ACC112 (cell line): ENCODE data around the gene LRRK2.

Source experiments
- H2AFZ ChIP-seq: fragments of 200-600 bp; sonication (generic); one replicate; pipeline ENCODE4 v1.6.0; 2017; ENCODE audit warnings: antibody characterized with exemption, low read length; ENCODE audit not compliant: unreplicated experiment
- H3K27ac ChIP-seq: fragments of 200-600 bp; sonication (generic); 2 replicates; pipeline ENCODE4 v1.5.1; 2014; ENCODE audit warnings: low read depth, mild to moderate bottlenecking, antibody characterized with exemption, low read length, moderate library complexity
- H3K27me3 ChIP-seq: fragments of 200-600 bp; sonication (generic); 2 replicates; pipeline ENCODE4 v1.6.1; 2014; ENCODE audit warnings: mild to moderate bottlenecking, antibody characterized with exemption, low read length, moderate library complexity, mixed read lengths; ENCODE audit not compliant: insufficient read depth
- H3K36me3 ChIP-seq: fragments of 200-600 bp; sonication (generic); 2 replicates; pipeline ENCODE4 v1.6.1; 2016; ENCODE audit warnings: mild to moderate bottlenecking, antibody characterized with exemption, low read length, moderate library complexity, mixed read lengths; ENCODE audit not compliant: insufficient read depth
- H3K4me1 ChIP-seq: fragments of 200-600 bp; sonication (generic); one replicate; pipeline ENCODE4 v1.6.1; 2016; ENCODE audit warnings: low read length, mixed read lengths; ENCODE audit not compliant: insufficient read depth, unreplicated experiment, control insufficient read depth
- H3K4me3 ChIP-seq: fragments of 200-600 bp; sonication (generic); 2 replicates; pipeline ENCODE4 v1.5.1; 2014; ENCODE audit warnings: mild to moderate bottlenecking, low read depth, low read length
- H3K79me2 ChIP-seq: fragments of 200-600 bp; sonication (generic); one replicate; pipeline ENCODE4 v1.6.0; 2016; ENCODE audit warnings: low read length; ENCODE audit not compliant: control insufficient read depth, unreplicated experiment, insufficient read depth

LRRK2 gene

DNA sequence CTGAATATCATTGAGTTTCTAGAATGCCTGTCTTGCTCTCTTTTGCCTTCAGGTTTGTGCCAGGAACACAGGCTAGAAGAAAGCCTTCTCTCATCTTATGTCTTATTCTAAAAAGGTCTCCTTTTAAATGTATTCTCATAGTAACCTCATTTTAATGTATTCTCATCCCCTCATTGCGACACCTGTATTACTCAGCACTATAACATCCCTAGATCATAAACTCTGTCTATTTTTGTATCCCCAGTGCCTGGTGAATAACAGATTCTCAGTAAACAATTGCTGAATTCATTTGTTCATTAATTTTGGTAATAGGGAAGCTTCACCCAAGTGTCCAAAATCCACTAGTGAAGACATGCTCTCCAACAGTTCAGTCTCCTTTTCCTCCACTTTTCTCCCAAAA lies 8.8 kb upstream of the LRRK2 start:
- Histone ChIP-seq H3K27ac (peak overlapping the region; percentile 5; the same call in 1 of the 2 replicates), H3K4me3 (no peak overlapping the region), H3K4me1 (peaks cover 18% of the 10 kb centered on the region), H2AFZ (no peak overlapping the region), H3K27me3 (no peaks in the 10 kb centered on the region), H3K36me3 (no peaks in the 10 kb centered on the region), H3K79me2 (no peaks in the 10 kb centered on the region)

DNA sequence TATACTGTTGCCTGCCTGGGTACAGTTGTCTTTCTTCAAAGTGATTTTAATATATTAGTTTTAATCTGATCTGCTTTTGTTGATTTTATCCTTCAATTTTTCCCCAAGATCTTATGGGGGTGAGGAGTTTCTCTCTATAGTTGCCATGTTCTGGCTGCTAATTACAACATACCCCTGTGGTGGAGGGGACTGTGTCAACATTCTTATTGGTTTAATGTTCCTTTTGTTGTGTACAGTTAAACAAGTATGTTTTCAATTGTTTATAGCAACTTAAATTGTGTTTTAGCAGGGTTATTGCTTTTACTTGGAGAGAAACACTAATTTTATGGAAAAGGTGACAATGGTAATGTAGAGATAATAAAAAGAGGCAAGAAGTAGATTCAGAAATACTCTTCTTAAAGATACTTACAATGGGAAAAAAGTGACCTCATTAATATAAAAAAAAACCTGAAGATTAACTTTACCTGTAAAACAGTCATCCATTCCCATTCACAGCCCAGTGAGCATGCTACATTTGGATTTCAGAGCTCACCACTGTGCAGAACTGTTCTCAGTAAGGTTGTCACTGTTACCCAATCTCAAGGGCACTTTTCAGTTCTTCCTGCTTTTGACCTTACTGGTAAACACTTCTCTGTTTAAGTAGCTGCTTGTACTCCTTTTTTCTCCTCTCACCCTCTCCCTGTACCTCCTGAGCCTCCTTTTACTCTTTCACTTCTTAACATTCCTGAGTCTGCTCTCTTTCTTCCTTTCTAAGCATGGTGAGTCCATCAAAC lies 8.1 kb upstream of the LRRK2 start:
- peaks cover 19% of the 10 kb centered on the region for H3K4me1 ChIP-seq
- H3K27ac ChIP-seq = peak overlapping the region; percentile 9; the same call in 1 of the 2 replicates
- H3K79me2 ChIP-seq = no peaks in the 10 kb centered on the region
- no peaks in the 10 kb centered on the region for H3K27me3 ChIP-seq
- no peak overlapping the region for H3K4me3 ChIP-seq
- no peaks in the 10 kb centered on the region for H3K36me3 ChIP-seq
- H2AFZ ChIP-seq = peak overlapping the region; percentile 5

DNA sequence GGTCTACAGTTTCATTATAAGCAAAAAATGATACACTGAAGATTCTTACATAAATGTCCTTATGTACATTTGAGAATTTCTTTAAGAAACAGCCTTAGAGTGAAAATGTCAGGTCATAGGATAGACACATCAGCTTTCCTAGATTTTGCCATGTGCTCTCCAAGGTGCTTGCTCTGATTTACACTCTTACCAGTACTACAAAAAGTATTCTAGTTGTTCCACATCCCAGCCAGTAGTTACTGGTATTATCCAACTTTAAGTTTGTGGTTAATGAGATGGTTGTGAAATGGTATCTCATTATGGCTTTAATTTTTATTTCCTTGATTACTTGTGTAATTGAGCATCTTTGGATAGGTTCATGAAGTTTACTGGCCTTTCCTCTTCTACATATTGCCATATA lies 5.0 kb upstream of the LRRK2 start:
- Histone ChIP-seq H3K27ac (no peak overlapping the region), H3K79me2 (peaks cover 7% of the 10 kb centered on the region), H3K4me1 (peaks cover 33% of the 10 kb centered on the region)

DNA sequence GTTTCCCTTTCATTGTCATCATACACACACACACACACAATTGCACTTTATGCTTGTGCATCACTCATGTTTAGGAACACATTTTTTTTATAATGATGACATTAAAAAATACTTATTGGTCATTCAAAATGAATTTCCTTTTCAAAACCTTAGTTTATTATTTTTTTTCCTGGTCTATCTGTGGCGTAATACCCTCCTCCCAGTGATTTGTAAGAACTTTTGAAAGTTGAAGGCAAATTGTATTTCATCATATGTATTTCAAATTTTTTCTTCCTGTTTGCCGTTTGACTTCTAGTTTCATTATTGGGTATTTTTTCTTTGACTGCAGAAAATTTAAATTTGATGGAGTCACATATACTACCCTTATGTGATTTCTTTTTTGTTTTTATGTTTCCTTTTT lies 2.5 kb upstream of the LRRK2 start:
- no peaks in the 10 kb centered on the region for H3K36me3 ChIP-seq
- H3K79me2 ChIP-seq = peaks cover 20% of the 10 kb centered on the region
- no peak overlapping the region for H2AFZ ChIP-seq
- H3K4me1 ChIP-seq = peaks cover 19% of the 10 kb centered on the region
- peak overlapping the region; percentile 27; the same call in 1 of the 2 replicates for H3K4me3 ChIP-seq
- peak overlapping the region; percentile 58 for H3K27ac ChIP-seq
- no peaks in the 10 kb centered on the region for H3K27me3 ChIP-seq

More for the DNA sequence above, 5.0 kb upstream of the LRRK2 start:
- Histone ChIP-seq H3K36me3 (no peaks in the 10 kb centered on the region), H3K27me3 (no peaks in the 10 kb centered on the region), H2AFZ (no peak overlapping the region), H3K4me3 (no peak overlapping the region)

DNA sequence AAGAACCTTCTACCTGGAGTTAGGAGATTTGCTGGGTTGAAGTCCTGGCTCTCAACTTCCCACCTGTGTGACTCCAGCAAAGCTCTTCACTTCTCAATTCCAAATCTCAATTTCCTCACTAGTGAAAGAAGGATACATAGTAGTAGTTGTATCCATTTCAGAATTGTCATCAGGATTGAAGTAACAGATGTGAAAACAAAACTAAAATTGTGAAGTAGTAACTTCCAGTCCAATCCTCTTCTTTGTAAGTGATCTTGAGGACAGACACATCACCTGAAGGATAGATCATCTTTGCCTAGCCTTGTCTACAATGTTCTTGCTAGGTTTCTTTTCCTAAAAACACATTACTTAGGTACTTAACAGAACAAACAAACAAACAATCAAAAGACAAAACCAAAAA lies 1.2 kb upstream of the LRRK2 start:
- peak overlapping the region; percentile 58 for H3K27ac ChIP-seq
- H3K4me1 ChIP-seq = peaks cover 19% of the 10 kb centered on the region
- no peaks in the 10 kb centered on the region for H3K36me3 ChIP-seq
- peaks cover 20% of the 10 kb centered on the region for H3K79me2 ChIP-seq
- H2AFZ ChIP-seq = peak overlapping the region; percentile 88
- peak overlapping the region; percentile 94 for H3K4me3 ChIP-seq
- H3K27me3 ChIP-seq = no peaks in the 10 kb centered on the region

DNA sequence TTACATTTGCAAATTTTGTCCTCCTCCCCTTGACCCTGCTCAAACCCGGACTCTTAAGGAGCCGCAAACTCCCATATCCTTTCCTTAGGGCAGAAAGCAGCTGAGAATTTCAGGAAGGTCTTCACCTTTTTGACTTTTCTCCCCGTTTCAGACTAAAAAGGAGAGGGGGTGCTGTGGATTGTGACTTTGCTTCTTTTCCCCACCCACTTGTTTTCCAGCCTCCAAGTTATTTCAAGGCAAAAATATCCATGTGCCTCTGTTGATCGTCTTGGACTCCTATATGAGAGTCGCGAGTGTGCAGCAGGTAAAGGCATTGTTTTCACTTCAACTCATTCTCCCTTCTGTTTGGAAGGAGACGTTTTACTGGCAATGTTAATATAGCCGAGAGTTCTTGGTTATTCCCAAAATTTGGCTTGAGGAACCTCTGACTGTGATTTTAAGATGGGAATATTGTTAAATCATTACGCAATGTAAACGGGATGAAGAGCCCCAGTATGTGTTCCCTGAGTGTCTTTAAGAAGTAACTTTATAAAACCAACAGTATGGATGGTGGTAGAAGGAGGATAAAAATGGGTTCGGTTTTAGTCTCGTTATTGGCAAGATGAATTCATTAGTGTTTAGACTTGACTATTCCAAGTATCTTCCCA lies 663 bp downstream of the LRRK2 start:
- Histone ChIP-seq H3K4me3 (peak overlapping the region; percentile 94), H3K79me2 (peaks cover 20% of the 10 kb centered on the region), H3K36me3 (no peaks in the 10 kb centered on the region), H3K27ac (peak overlapping the region; percentile 58), H2AFZ (peak overlapping the region; percentile 88), H3K27me3 (no peaks in the 10 kb centered on the region), H3K4me1 (peaks cover 26% of the 10 kb centered on the region)

DNA sequence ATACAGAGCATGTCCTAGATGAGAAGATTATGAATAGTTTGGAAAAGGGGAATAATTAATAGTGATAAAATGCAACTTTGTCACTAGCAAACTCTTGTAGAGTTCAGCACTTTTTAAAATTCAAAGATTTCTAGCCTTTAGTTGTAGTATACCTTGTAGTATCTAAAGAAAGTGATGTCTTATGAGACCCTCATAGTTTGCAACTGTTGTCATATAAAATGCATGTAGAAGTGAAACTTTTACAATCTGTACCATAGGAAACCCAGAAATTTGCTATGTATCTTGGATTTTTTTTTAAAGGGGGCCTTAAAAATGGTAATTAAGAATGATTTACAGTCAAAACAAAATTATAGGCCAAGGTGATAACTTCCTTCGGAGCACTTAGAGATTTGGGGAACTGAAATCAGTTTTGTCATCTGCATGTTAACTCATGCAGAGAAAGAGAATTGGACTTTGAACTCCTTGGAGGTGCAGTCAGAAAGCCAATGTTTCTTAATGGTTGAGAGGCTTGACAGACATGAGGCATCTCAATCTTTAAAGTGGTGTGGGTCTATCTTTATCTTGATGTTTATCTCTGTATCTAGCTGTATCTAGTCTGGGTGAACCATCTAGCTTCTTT lies 1.3 kb downstream of the LRRK2 start:
- H3K36me3 ChIP-seq = no peaks in the 10 kb centered on the region

DNA sequence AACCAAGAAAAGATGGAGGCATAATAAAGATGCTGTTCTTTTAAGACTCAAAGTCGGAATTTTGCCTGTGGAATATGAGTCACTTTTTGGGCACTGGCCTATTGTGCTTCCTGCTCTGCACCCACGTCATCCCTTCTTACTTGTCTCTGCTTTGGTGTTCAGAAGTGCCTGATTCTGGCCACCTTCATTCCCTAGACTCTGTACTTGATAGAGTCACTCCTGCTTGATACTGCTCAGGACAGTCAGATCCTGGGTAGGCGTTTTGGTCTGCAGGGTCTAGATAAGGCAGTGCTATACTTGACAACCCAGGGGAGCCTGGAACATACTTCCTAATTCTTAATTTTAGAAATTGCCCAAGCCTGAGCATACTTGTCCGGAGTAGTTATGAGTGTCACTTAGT lies 1.9 kb downstream of the LRRK2 start:
- Histone ChIP-seq H3K36me3 (no peaks in the 10 kb centered on the region), H3K27me3 (no peaks in the 10 kb centered on the region), H3K79me2 (peaks cover 20% of the 10 kb centered on the region), H2AFZ (peak overlapping the region; percentile 88), H3K27ac (peak overlapping the region; percentile 58), H3K4me3 (peak overlapping the region; percentile 94), H3K4me1 (peaks cover 25% of the 10 kb centered on the region)

More for the DNA sequence above, 1.3 kb downstream of the LRRK2 start:
- peak overlapping the region; percentile 94 for H3K4me3 ChIP-seq
- peak overlapping the region; percentile 58 for H3K27ac ChIP-seq
- peaks cover 26% of the 10 kb centered on the region for H3K4me1 ChIP-seq
- H3K27me3 ChIP-seq = no peaks in the 10 kb centered on the region
- H3K79me2 ChIP-seq = peaks cover 20% of the 10 kb centered on the region
- H2AFZ ChIP-seq = peak overlapping the region; percentile 88

DNA sequence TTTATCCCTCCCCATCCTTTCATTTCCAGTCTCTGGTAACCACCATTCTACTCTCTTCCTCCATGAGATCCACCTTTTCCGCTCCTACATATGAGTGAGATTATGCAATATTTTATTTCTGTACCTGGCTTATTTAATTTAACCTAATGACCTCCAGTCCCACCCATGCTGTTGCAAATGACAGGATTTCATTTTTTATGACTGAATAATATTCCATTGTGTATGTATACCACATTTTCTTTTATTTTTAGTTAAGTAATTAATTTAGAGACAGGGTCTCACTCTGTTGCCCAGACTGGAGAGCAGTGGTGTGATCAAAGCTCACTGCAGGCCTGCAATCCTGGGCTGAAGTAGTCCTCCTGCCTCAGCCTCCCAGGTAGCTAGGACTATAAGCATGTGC lies 2.6 kb downstream of the LRRK2 start:
- Histone ChIP-seq H3K4me1 (peaks cover 22% of the 10 kb centered on the region), H3K79me2 (peaks cover 20% of the 10 kb centered on the region), H3K27me3 (no peaks in the 10 kb centered on the region), H2AFZ (no peak overlapping the region), H3K36me3 (peaks cover 4% of the 10 kb centered on the region; the same call in 1 of the 2 replicates), H3K27ac (peak overlapping the region; percentile 58; the same call in 1 of the 2 replicates), H3K4me3 (no peak overlapping the region)

DNA sequence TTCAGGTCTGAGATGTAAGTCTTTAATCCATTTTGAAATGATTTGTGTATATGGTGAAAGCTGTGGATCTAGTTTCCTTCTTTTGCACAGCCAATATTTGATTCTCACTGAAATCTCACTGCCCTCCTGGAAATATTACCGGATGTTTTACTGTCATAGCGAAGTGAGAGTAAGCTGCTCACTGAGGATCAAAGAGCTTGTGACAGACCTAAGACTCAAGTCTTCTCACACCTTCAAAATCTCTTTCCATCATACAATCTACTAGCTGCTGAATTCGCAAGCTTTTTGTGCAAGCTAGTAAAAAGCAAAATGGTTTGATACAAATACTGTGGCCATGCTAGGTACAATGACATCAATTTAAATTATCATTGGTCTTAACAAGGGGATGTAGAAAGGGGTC lies 3.9 kb downstream of the LRRK2 start:
- Histone ChIP-seq H3K36me3 (peaks cover 4% of the 10 kb centered on the region; the same call in 1 of the 2 replicates), H3K4me1 (peaks cover 11% of the 10 kb centered on the region), H2AFZ (no peak overlapping the region), H3K79me2 (peaks cover 16% of the 10 kb centered on the region), H3K27me3 (no peaks in the 10 kb centered on the region), H3K27ac (no peak overlapping the region), H3K4me3 (no peak overlapping the region)
